ENCODE data around the gene DIDO1.
"Not testable (repeated sequence)": the region's sequence is repeated elsewhere in the genome, so short reads cannot be mapped to it uniquely, and the experiment has no call there.

Gene DIDO1

DNA sequence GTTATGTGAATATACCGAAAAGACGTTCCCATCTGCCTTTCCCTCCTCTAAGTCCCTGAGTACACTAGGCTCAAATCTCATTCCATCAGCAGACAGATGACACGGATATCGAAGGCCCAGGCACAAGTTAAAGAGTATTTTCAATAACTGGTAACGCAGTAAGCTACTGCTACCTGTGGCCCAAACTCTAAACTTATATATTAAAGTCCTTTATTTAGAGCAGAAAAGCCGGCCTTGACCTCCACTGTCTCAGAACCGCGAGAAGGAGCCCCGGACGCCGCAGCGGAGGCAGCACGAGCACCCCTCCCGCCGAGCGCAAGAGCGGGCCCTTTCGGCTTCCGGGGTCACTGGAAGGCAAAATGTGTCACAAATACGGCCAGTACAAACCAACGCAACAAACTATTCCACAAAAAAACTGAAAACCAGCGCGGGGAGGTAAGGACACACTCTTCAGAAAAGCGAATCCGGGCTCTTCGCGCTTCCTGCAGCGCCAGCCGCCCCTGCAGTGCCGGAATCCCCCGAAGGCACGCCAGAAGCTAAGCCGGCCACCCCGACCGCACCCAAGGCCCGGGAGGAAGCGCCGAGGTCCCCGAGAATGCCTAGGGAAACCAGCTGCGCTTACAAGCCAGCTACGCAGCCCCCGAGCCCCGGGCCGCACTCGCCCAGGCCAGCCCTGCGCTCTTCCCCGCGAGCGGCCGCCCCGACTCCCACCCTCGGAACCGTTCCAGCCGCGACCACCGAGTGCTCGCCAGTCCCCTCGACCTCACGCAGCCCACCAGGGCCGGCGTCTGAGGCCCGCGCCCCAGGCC, 681 bp downstream of the DIDO1 start:
- peak; percentile 61 for DNase-seq

DNA sequence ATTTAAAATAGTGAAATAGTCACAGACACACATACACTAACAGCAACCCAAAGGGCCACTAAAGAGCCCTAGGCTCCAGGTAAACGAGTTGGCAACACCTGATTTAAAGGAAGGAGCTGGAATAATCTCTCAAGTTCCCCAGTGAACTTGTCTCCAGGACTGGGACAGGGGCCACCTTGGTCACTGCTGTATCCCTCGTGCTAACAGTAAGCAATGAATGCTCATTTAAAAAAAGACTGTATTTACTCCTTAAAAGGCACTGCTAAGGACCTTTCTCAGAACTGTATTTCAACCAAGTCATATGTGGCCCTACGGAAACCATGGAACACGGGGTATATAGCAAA, 1.3 kb downstream of the DIDO1 start:
- no peak for DNase-seq

DNA sequence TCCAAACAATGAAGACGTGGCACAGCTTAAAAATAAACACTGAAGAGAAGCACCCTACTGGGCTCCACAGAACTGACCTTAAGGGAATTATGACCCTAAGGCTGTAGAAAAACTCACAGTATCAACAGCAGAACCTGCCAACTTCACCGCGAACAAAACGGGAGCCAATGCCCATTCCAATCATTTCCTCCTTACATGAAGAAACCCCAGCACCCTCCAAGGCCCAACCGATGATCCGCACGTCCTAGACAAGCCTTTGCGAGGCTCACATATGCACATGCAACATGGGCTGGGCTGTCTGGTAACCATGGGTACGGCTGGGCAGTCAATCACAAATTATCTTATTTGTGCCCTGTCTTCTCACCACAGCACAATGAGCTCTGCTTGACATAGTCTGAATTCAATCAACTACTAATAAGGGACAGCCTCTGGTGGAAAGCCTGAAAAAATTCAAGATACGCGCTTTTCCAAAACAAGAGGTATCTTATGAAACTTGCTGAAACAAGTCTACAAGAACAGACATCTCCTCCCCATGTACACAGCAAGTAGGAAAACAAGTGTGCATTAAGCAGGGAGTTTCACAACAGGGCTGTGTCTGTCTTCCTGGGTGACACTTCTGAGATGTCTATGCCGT, 1.7 kb downstream of the DIDO1 start:
- peak; percentile 45 for DNase-seq

DNA sequence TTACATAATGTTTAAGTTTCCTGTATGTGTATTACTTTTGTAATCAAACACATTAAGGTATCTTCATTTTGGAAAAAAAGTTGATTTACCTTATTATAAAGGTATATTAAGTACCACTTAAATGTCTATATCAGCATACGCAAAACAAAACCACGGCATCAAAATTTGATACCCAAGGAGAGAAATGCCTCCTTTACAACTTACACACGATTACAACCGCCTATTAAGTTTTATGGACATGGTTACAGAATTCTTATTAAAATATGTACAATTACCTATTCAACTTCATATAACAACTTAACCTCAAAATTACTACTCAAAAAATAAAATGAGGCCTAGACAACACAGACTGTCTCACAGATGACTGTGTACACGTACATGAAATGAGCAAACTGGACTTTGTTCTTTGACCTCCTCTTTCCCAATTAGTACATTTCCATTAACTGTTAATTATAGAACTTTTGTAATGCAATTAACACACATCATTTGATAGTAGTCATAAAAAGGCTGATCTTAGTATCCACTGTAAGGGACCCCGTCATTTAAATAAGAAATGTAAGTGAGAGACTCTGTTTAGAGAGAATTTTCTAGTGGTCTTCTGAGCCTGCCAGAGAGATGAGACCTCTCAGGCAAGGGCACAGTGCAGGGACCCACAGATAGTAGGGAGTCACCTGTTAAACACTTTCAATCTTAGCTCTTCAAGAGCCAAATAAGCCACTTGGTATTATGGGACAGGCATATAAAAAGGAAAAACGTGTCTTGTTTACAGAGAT, 2.5 kb downstream of the DIDO1 start:
- no peak for DNase-seq

DNA sequence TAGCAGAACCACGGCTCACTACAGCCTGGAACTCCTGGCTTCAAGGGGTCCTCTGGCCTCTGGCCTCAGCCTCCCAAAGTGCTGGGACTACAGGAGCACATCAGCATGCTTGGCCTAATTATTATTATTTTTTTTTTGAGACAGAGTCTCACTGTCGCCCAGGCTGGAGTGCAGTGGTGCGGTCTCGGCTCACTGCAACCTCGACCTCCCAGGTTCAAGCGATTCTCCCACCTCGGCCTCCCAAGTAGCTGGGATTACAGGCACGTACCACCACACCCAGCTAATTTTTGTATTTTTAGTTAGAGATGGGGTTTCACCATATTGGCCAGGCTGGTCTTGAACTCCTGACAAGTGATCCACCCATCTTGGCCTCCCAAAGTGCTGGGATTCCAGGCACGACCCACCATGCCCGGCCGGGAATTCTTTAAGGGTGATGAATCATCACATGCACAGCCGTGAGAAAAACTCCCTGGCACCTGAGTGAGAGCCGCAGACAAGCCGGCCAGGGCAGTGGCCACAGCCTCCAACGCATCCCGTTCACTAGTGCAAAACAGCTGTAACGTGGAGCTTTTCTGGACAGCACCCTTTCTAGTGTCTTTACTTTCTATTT, 3.1 kb downstream of the DIDO1 start:
- not testable (repeated sequence) for DNase-seq

DNA sequence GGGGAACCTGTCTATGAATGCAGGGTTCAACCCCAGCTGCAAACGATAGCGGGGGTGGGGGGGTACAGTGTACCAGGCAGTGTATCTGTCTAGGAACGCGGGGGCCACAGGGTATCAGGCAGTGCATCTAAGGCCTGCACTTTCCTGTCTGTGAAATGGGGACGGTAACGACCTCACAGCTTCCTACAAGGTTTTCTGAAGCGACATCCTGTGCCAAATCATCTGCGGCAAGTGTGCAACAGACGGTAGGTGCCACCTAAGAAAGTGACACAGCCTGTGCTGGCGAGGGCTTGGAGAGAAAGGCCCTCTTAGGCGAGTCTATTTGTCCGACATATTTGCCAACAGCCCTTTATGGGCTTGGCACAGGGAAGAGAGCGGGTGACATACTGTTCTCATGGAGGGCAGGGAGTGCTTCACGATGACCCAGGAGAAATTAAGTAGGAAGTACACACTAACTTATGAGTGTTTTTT, 3.8 kb downstream of the DIDO1 start:
- DNase-seq = no peak

DNA sequence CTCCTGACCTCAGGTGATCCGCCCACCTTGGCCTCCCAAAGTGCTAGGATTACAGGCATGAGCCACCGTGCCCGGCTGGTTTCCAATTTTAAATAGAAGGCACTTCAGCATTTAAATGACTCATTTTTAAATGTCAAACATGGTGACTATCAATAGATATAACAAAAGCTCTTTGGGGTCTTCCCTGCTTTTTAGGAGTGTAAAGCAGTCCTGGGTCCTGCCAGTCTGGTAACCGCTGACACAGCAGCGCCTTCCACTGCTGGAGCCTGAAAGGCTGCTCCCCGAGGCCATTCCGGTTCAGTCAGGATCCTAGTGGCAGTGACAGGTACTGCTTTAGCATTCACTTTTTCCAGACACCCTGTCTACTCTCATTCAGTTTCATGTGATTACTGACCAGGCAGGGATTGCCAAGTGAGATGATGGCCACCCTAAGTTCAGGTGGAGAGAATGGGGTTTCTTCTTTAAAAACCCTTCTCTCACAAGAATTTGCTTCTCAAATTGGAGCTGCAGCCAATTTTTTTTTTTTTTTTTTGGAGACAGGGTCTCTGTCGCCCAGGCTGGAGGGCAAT, 5.1 kb downstream of the DIDO1 start:
- DNase-seq = peak; percentile 82

DNA sequence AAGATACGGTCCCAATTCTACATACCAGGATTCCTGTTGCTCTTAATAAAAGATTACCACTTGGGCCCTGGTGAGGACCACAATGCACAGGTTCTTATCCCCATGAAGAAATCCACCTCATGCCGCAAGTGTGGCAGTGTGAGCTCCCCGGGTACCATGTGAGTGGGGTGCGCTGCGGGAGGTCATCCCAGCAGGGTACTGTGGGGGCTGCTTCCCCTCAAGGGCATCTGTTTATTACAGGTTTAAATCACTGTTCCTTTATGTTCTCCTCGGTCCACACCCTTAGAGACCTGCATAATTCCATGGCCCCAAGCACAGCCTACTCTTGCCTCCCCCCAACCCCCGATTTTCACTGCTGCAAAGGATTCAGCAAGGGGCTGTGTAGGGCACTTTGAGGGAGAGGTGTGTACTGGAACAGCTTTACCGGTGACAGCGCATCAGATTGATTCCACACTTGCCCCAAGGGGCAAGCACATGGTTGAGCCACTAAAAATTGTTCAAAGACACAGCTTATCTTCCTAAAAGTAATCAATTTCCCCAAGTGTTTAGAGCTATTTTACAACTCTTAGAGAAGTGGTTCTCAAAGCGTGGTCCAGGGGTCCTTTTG, 6.2 kb downstream of the DIDO1 start:
- no peak for DNase-seq

DNA sequence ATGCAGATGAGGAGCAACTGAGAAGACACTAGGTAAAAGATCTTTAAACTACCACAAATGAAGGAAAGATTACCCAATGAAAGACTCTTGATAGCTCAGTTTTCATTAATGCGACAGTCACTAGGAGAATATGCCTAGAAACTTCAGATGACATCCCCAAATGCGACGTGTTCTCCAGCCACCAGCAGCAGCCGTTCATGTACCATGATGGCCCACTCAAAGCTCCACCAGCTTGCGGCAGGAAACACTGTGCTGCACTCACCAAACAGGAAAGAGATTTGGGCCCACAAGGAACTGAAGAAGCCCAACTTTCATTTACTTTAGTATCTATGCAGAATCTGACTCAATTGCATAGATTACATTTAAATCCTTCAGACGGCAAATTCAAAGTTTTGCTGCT, 7.5 kb downstream of the DIDO1 start:
- no peak for DNase-seq

DNA sequence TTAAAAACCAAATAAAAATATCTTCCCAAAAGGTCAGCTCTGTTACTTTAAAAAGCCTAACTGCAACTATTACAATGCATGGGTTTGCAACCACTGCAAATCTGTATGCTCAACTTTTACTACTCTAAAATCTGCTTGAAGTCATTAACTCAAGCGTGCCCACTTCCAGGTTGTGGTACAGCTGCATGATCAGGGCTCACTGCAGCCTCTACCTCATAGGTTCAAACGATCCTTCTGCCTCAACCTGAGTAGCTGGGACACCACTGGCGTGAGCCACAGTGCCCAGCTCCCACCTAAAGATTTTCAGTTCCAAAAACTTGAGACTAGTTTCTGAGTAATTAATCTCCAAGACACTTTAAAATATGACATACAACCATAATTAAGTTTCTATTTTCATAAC, 8.2 kb downstream of the DIDO1 start:
- DNase-seq = no peak

DNA sequence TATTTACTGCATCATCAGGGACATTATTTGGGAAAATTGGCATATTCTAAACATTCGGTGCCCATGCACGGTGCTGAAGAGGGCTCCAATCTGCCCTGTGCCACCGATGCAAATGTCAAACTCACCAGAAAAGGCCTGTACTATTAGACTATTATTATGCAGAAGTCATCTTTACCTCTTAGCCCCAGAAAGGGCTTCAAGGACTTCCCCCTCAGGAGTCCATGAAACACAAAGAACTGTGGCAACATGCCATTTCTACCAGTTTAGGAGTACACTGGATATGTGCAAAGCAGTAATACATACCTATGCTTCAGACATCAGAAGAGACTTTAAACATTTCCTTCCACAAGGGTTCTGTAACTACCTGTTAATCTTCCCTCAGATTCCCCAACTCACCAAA, 8.6 kb downstream of the DIDO1 start:
- no peak for DNase-seq

DNA sequence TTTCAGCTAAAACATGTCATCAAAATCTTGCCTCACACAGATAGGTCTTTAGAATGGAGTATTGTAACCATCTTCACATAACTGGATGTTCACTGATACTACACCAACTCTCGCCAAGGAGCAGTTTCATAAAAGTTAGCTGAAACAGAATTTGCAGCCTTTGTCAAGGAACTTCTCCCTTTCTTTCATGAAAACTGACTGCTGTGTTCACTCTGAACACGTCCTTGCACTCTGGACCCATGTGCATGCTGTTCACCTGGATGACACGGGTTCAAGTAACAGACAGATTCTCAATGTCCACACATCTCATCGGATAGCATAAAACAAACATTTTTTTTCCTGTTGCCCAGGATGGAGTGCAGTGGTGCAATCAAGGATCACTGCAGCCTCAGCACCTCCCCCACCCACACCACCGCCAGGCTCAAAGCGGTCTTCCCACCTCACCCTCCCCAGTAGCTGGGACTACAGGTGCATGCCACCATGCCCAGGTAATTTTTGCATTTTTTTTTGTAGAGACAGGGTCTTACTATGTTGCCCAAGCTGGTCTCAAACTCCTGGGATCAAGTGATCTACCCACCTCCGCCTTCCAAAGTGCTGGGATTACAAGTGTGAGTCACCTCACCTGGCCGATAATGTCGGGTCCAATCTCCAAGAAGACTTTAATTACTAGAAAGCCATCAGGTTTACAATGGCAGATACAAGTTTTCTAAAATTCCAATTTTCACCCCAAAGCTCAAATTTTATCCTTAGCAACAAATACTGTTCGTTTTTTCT, 9.4 kb downstream of the DIDO1 start:
- no peak for DNase-seq

DNA sequence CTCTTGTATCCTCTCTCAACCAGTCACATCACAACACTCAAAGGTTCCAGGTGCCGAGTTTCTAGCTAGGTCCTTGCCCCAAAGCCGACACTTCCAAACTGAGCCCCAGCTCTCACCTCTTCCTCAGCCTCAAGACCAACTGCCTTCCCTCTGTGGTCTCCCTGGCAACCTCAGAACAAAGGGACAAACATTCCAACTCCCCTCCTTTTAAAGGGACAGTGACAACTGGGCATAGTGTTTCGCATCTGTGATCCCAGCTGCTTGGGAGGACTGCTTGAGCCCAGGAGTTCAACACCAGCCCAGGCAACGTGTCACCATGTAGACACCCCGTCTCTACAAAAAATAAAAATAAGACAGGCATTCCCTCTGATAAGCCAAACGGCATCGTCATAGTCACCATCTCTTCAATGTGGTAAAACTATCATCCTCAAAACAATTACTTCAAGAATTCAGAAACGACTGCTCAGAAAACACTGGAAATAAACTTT, 11.3 kb downstream of the DIDO1 start:
- DNase-seq = peak; percentile 94

DNA sequence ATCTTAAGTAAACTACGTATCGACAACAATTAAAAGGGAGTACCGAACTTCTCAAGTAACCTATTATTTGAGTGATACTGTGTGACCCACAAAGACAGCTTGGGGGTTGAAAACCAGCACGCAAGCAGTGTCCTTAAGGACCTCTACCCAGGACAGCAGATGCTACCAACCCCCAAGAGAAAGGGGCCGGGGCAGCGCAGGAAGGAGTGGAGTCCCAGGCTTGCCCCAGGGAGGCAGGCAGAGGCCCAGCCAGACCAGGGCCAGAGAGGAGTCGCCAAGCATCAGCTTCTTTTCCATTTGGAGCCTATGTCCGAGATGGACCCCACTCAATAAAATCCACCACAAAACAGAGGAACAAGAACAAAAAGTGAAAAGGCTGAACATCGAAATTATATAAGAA, 11.9 kb downstream of the DIDO1 start:
- DNase-seq = peak; percentile 17

DNA sequence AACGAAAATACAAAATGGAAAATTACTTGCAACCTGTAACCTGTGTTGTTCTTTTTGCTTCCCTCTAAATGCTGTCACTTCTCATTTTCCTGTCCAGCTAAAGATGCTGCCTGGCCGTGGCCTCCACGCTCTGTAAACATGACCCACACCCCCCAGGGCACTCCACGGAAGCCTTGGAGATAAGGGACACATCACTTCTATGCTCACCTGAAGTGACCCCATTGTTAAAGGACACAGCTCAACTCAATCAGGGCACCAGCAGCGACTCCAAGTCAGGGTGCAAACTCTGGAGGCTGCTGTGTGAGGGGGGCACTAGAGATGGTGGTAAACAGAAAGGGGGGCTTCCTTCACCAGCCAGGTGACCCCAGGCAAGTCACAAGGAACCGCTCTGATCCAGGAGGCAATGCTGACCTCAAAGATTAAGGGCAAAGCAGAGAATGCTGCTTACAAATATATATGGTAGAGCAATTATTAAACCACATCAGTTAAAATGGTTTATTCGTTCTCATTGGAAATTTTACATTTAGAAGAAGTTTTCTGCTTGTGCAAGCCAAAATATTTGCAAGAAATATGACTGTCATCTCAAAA, 13.2 kb downstream of the DIDO1 start:
- no peak for DNase-seq

DNA sequence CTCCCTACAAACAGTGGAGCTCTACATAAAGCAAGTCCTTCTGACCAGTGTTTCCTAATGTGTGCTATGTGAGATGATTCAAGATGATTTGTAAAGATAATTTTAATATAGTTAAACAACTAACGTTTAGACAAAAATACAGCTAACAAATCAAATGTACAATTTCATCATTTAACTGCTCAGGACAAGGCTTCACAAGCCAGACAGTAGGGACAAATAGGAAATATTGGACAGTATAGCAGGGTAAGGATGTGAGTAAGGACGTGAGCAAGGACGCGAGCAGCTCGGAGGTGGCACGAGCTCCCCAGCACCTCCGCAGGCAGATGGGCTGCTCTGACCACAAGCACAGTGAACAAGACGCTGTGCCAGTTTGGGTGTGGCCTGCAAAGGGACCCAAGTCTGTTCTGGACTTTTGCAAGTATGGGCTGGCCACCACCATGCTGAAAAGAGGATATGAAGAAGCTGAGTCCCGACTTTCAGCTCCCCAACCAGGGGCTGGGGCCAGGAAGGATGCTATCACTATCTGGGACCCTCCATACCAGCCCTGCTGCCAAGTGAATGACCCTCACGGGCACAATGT, 14.5 kb downstream of the DIDO1 start:
- no peak for DNase-seq

DNA sequence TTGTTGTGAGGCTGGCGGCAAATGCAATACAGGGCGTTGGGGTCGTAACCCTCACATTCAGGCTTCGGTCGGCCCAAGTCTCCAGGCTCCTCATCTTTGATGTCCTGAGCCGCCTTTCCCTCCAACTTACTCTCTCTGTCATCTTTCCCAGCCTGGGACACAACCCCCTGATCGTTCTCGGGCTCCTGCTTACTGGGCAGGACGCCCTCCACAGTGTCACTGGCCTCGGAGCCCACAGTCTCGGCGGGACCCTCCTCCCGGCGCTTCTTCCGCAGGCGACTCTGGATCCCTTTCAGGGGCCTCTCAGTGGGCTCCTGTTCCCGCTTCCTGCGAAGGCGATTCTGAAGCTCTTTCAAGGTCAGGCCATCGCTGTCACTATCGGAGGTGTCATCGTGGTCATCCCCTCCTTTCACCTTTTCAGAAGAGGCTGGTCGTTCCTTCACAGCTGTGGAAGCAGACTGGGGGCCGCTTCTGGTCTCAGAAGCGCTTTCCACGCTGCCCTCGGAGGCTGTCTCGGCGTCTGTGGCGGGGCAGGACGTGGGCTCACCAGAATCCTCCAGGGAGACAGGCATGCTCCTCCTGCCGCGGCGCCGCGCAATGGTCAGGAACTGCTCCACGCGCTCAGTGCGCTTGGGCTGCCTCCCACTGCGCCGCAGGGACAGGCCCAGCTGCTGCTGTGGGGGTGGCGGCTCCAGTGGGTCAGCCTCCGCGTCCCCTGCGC, 15.4 kb downstream of the DIDO1 start:
- no peak for DNase-seq

DNA sequence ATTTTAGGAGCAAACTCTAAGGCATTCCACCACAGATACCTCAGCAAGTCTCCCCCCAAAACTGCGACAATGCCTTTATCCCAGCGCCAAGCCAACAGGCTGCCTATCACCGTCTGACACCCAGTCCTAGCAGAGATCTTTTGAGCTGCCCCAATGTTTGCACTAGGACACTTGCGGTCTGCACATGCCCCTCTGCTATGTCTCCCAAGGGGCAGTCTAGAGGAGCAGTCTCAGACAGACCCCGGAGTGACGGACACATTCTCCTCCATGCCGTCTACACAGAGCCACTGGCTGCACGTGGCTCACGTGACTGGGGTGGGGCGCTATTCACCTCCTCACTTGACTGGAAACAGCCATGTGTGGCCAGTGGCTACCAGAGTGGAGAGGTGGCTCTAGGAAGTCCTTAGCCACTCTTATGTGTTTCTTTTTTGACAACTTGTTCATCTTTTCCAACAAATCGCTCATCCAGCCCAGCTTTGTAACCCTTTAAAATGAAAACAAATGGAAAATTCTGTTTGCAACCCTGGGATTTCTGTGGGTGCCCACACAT, 16.0 kb downstream of the DIDO1 start:
- no peak for DNase-seq

DNA sequence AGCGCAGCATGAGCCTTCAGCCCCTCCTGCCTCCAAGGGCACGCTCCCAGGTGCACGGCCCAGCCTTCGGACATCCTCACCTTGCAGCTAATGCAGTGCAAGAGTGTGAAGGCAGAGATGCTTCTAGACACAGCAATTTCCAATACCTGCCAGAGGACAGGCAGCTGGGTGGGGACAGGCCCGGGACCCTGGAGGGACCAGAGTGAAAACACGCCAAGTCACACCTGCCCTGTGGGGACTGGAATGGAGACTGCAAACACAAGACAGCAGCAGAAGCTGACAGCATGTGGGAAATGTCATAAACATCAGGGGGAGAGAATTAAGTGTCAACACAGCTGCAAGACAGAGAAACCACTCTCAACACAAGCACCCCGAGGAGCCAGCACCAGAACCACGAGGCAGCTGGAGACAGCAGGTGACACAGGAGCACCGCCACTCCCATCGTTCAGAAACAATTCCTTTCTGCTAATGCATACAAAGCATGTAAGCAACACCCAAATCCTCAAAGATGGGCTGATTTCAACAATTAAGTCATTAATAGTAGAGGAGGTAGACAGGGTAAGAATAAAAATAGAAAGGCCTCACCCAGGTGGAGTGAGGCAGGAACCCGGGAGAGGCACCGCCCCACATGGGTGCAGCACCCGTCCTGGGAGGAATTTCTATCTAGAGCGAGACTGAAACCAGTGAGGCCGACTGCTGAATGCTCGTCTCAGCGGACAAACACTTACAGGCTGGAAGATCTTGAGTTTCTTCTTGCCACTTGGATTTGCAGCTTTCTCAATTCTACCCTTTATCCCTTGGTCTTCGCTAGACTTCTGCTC, 17.1 kb downstream of the DIDO1 start:
- no peak for DNase-seq
